T-cell (primary cell): Measurements from ENCODE around the gene SLC5A11. TPM values are rescaled to one million over a fixed set of nuclear protein-coding genes. Genes with fewer than 3 reads are reported as not detected.

Experiments used
- ATAC-seq, 4 experiments: fragments of 200-7000 bp in 3 of 4; fragments of 150-1000 bp in 1 of 4; cut with Tn5 transposase; replicated peaks in 1 of 4; 1 replicate in 3 of 4; 2 replicates in 1 of 4; pipeline ENCODE4 v1.10.0; 2021; ENCODE audit warnings: moderate library complexity in 3 of 4, mild to moderate bottlenecking in 2 of 4, moderate number of reproducible peaks in 1 of 4
- CTCF ChIA-PET, 2 donors: fragments of 300-600 bp; sonication (Branson Sonifier 250); formaldehyde crosslinking; loops; one replicate each; lab custom pipeline; 2022; ENCODE audit warnings: antibody characterized with exemption in 2 of 2; lab: Charles Lee
- POLR2A ChIA-PET, 2 donors: fragments of 300-600 bp; sonication (Branson Sonifier 250); formaldehyde crosslinking; loops; one replicate each; lab custom pipeline; 2022; ENCODE audit warnings: antibody characterized with exemption in 2 of 2; lab: Charles Lee
- DNase-seq, 35 experiments: peaks; one replicate each; pipeline versions ENCODE4 v3.0.0 to v3.0.0-alpha.2; 2013 to 2023
- H3K27ac ChIP-seq: one replicate; pipeline ENCODE4 v1.5.1; 2013; ENCODE audit warnings: low read length
- H3K27me3 ChIP-seq, 2 experiments: replicated peaks in 1 of 2; 1 replicate in 1 of 2; 2 replicates in 1 of 2; pipeline versions ENCODE4 v1.6.1 to v1.7.0; 2013; ENCODE audit warnings: low read length in 1 of 2, mixed read lengths in 1 of 2; ENCODE audit not compliant: control insufficient read depth in 2 of 2, insufficient read depth in 2 of 2; ENCODE audit errors: extremely low read depth in 1 of 2
- H3K36me3 ChIP-seq, 2 donors: 1 replicate in 1 of 2; 2 replicates in 1 of 2; pipeline versions ENCODE4 v1.6.1 to v1.7.0; 2013; ENCODE audit warnings: low read length in 1 of 2; ENCODE audit not compliant: control insufficient read depth in 2 of 2, insufficient read depth in 1 of 2; ENCODE audit errors: extremely low read depth in 1 of 2
- H3K4me1 ChIP-seq, 2 experiments: 1 replicate in 1 of 2; 2 replicates in 1 of 2; pipeline versions ENCODE4 v1.6.1 to v1.7.0; 2013; ENCODE audit warnings: low read length in 2 of 2, mixed read lengths in 1 of 2; ENCODE audit not compliant: insufficient read depth in 2 of 2, control insufficient read depth in 1 of 2; ENCODE audit errors: extremely low read depth in 1 of 2
- H3K4me3 ChIP-seq, 2 donors: 1 replicate in 1 of 2; 2 replicates in 1 of 2; pipeline versions ENCODE4 v1.5.1 to v1.7.0; 2013; ENCODE audit warnings: mild to moderate bottlenecking in 2 of 2, low read length in 1 of 2, moderate library complexity in 1 of 2; ENCODE audit not compliant: control insufficient read depth in 1 of 2; ENCODE audit errors: extremely low read depth in 1 of 2
- H3K9me3 ChIP-seq: 2 replicates; pipeline ENCODE4 v1.7.0; 2013
- H3K27ac Mint-ChIP-seq, 2 donors: one replicate each; pipeline ENCODE4 v1.8.0; 2020 to 2021; ENCODE audit warnings: mild to moderate bottlenecking in 2 of 2, mixed read lengths in 2 of 2
- H3K27me3 Mint-ChIP-seq, 2 donors: one replicate each; pipeline ENCODE4 v1.8.0; 2021 to 2022; ENCODE audit warnings: mixed read lengths in 2 of 2
- H3K36me3 Mint-ChIP-seq: one replicate; pipeline ENCODE4 v1.8.0; 2021; ENCODE audit warnings: mixed read lengths
- H3K4me1 Mint-ChIP-seq, 3 donors: one replicate each; pipeline ENCODE4 v1.8.0; 2020 to 2022; ENCODE audit warnings: mixed read lengths in 3 of 3, mild to moderate bottlenecking in 1 of 3
- H3K4me3 Mint-ChIP-seq, 3 donors: one replicate each; pipeline ENCODE4 v1.8.0; 2020 to 2022; ENCODE audit warnings: mild to moderate bottlenecking in 3 of 3, mixed read lengths in 3 of 3, moderate library complexity in 3 of 3
- H3K9me3 Mint-ChIP-seq, 3 donors: one replicate each; pipeline ENCODE4 v1.8.0; 2020 to 2022; ENCODE audit warnings: mixed read lengths in 3 of 3
- WGBS: methylation state at CpG from one replicate; pipeline ENCODE4 v1.1.5; 2013; ENCODE audit warnings: missing lambda C conversion rate; ENCODE audit not compliant: insufficient coverage; 5-methylcytosine and 5-hydroxymethylcytosine counted together
- total RNA-seq, 35 experiments: library from RNA in 6 of 35; stranded (reverse) in 6 of 35; fragments of 120-200 nt in 1 of 35; gene quantifications; one replicate each; pipeline versions ENCODE4 v1.2.1 to v1.2.4 and lab custom pipeline; 2013 to 2026

The SLC5A11 gene
- total RNA-seq, result 1 to 10 TPM in 1 of 5 donors, under 1 TPM in 3, not detected in 1; 0.36 to 4.2 (median 0.62) TPM
- 0.57 TPM for total RNA-seq (2013)
- total RNA-seq (lab: John Stamatoyannopoulos, UW), result 0 to 4.1 (median 0.30) reads per million in 29 experiments

GRCh38 chr16:24845726-24846547 lies at the start of gene SLC5A11:
Gene SLC5A11, plus strand, starts transcription at chr16:24845963. Its CDS starts 12,681 bp downstream, at chr16:24858644.
- CTCF ChIA-PET, result interaction anchor here in 1 of 2 donors (0.7 kb wide), 1 partner anchor 957 kb away, joined by 3 read pairs; no protein-coding TSS in a partner anchor
- WGBS, result 77% methylated on average over 7 of the region's 21 CpGs

GRCh38 chr16:24800586-24800985 lies 45.2 kb upstream of the SLC5A11 start:
- DNase-seq (no peak), ATAC-seq (no peak)
- H3K4me1 Mint-ChIP-seq, result no peaks in the 10 kb centered on the region
- peaks cover 13 to 89% of the 10 kb centered on the region in 2 donors for H3K36me3 ChIP-seq
- H3K36me3 Mint-ChIP-seq, result peaks cover 73% of the 10 kb centered on the region
- H3K27me3 Mint-ChIP-seq, result no peaks in the 10 kb centered on the region
- POLR2A ChIA-PET, result no interaction called here
- H3K4me3 Mint-ChIP-seq, result no peak overlapping the region
- WGBS, result 100% methylated on average over 3 of the region's 4 CpGs
- no peaks in the 10 kb centered on the region for H3K27me3 ChIP-seq
- H3K27ac Mint-ChIP-seq, result no peak overlapping the region
- H3K4me3 ChIP-seq, result no peak overlapping the region
- CTCF ChIA-PET, result no interaction called here
- H3K9me3 Mint-ChIP-seq, result no peaks in the 10 kb centered on the region
- no peaks in the 10 kb centered on the region for H3K9me3 ChIP-seq
- no peaks in the 10 kb centered on the region for H3K4me1 ChIP-seq
- H3K27ac ChIP-seq, result no peak overlapping the region

More at GRCh38 chr16:24845726-24846547, at the start of gene SLC5A11:
- Mint-ChIP-seq H3K4me1 (no peaks in the 10 kb centered on the region), H3K4me3 (no peak within 1 kb of the TSS), H3K27me3 (no peaks in the 10 kb centered on the region), H3K36me3 (peaks cover 3% of the 10 kb centered on the region), H3K9me3 (no peaks in the 10 kb centered on the region), H3K27ac (no peak within 1 kb of the TSS)
- no peak within 1 kb of the TSS for H3K27ac ChIP-seq
- H3K4me3 ChIP-seq, result no peak within 1 kb of the TSS
- H3K4me1 ChIP-seq, result no peaks in the 10 kb centered on the region
- no peaks in the 10 kb centered on the region for H3K9me3 ChIP-seq
- H3K27me3 ChIP-seq, result peaks cover 0 to 7% of the 10 kb centered on the region in 2 experiments
- DNase-seq (no peak), ATAC-seq (no peak)
- no peaks in the 10 kb centered on the region for H3K36me3 ChIP-seq
- POLR2A ChIA-PET, result no interaction called here

GRCh38 chr16:24801761-24802302 lies 43.9 kb upstream of the SLC5A11 start:
- ChIA-PET CTCF (no interaction called here), POLR2A (no interaction called here)
- Mint-ChIP-seq H3K4me3 (no peak overlapping the region), H3K9me3 (no peaks in the 10 kb centered on the region), H3K36me3 (peaks cover 74% of the 10 kb centered on the region), H3K27me3 (no peaks in the 10 kb centered on the region), H3K4me1 (no peaks in the 10 kb centered on the region), H3K27ac (no peak overlapping the region)
- no peak for ATAC-seq
- no peaks in the 10 kb centered on the region for H3K27me3 ChIP-seq
- WGBS, result 86% methylated on average over 2 of the region's 3 CpGs
- H3K27ac ChIP-seq, result no peak overlapping the region
- DNase-seq, result no peak
- H3K9me3 ChIP-seq, result no peaks in the 10 kb centered on the region
- no peaks in the 10 kb centered on the region for H3K4me1 ChIP-seq
- H3K36me3 ChIP-seq, result peaks cover 13 to 89% of the 10 kb centered on the region in 2 donors
- no peak overlapping the region for H3K4me3 ChIP-seq

- 96% methylated on average over 3 of the region's 5 CpGs for WGBS
- CTCF ChIA-PET, result no interaction called here
- H3K4me1 ChIP-seq, result no peaks in the 10 kb centered on the region
- H3K36me3 Mint-ChIP-seq, result peaks cover 68% of the 10 kb centered on the region
- H3K27ac Mint-ChIP-seq, result no peak overlapping the region
- no peak overlapping the region for H3K27ac ChIP-seq
- ATAC-seq, result no peak
- H3K4me1 Mint-ChIP-seq, result no peaks in the 10 kb centered on the region
- DNase-seq, result no peak
- no peaks in the 10 kb centered on the region for H3K9me3 Mint-ChIP-seq
- H3K9me3 ChIP-seq, result no peaks in the 10 kb centered on the region
- no peaks in the 10 kb centered on the region for H3K27me3 ChIP-seq
- no peak overlapping the region for H3K4me3 Mint-ChIP-seq
- no peaks in the 10 kb centered on the region for H3K27me3 Mint-ChIP-seq
- H3K4me3 ChIP-seq, result no peak overlapping the region
- H3K36me3 ChIP-seq, result peaks cover 11 to 87% of the 10 kb centered on the region in 2 donors
- POLR2A ChIA-PET, result no interaction called here
Measured at GRCh38 chr16:24805484-24805883, 40.3 kb upstream of the SLC5A11 start.

GRCh38 chr16:24807301-24807700 lies 38.5 kb upstream of the SLC5A11 start:
- no peak overlapping the region for H3K27ac ChIP-seq
- Mint-ChIP-seq H3K9me3 (no peaks in the 10 kb centered on the region), H3K4me3 (no peak overlapping the region), H3K36me3 (peaks cover 68% of the 10 kb centered on the region), H3K27me3 (no peaks in the 10 kb centered on the region), H3K27ac (no peak overlapping the region), H3K4me1 (no peaks in the 10 kb centered on the region)
- ChIA-PET POLR2A (no interaction called here), CTCF (no interaction called here)
- H3K4me1 ChIP-seq, result no peaks in the 10 kb centered on the region
- WGBS, result no CpG with 5 or more reads among the region's 1 CpG
- ATAC-seq (no peak), DNase-seq (no peak)
- H3K27me3 ChIP-seq, result no peaks in the 10 kb centered on the region
- peaks cover 8 to 84% of the 10 kb centered on the region in 2 donors for H3K36me3 ChIP-seq
- no peak overlapping the region for H3K4me3 ChIP-seq
- no peaks in the 10 kb centered on the region for H3K9me3 ChIP-seq

GRCh38 chr16:24810951-24811843 lies 34.6 kb upstream of the SLC5A11 start:
- Mint-ChIP-seq H3K36me3 (peaks cover 64% of the 10 kb centered on the region), H3K9me3 (no peaks in the 10 kb centered on the region), H3K4me3 (no peak overlapping the region), H3K4me1 (no peaks in the 10 kb centered on the region), H3K27me3 (no peaks in the 10 kb centered on the region), H3K27ac (no peak overlapping the region)
- Histone ChIP-seq H3K4me1 (no peaks in the 10 kb centered on the region), H3K36me3 (peaks cover 3 to 88% of the 10 kb centered on the region in 2 donors), H3K27me3 (no peaks in the 10 kb centered on the region), H3K9me3 (no peaks in the 10 kb centered on the region), H3K4me3 (no peak overlapping the region), H3K27ac (no peak overlapping the region)
- whole genome bisulfite sequencing, result 96% methylated on average over 5 of the region's 11 CpGs
- CTCF ChIA-PET, result no interaction called here
- DNase-seq (no peak), ATAC-seq (no peak)
- POLR2A ChIA-PET, result interaction anchor here in 1 of 2 donors (0.6 kb wide), 2 partner anchors 83 to 451 kb away, joined by 3 to 7 read pairs; no protein-coding TSS in a partner anchor
